Loucy (cell line): ENCODE results near the gene ITIH1.

Experiments
- CTCF ChIP-seq: fragments of 200-600 bp; sonication (generic); conservative IDR thresholded peaks from 2 replicates; pipeline ENCODE4 v1.5.1; 2014; ENCODE audit warnings: mild to moderate bottlenecking, antibody characterized with exemption, low read length
- EZH2phosphoT487 ChIP-seq: fragments of 200-600 bp; IDR thresholded peaks from 2 replicates; pipeline ENCODE4 v1.6.1; 2018; ENCODE audit warnings: antibody characterized with exemption, mild to moderate bottlenecking, moderate library complexity, borderline replicate concordance

DNA sequence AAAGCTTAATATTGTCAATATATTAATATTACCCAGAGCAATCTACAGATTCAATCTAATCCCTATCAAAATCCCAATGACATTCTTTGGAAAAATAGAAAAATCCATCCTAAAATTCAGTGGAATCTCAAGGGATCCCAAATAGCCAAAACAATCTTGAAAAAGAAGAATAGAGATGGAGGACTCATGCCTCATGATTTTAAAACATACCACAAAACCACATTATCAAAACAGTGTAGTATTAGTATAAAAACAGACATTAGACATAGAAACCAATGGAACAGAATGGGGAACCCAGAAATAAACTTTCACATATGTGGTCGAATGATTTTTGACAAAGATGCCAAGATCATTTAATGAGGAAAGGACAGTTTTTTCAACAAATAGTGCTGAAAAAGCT lies 21.3 kb upstream of the ITIH1 start:
- TF ChIP-seq CTCF (no peak), EZH2phosphoT487 (no peak)
